ENCODE data around the gene RBBP8NL.

RBBP8NL gene

GRCh38 chr20:62417981-62418708, 9.2 kb downstream of the RBBP8NL start:
- Histone ChIP-seq H3K4me3 (ENCODE audit: low read length in 2 of 2) (no peak overlapping the region), H3K4me1 (ENCODE audit: control insufficient read depth, insufficient read depth, low read length) (no peaks in the 10 kb centered on the region), H3K27me3 (ENCODE audit: control insufficient read depth in 1 of 2, insufficient read depth in 2 of 2, low read length in 2 of 2) (no peaks in the 10 kb centered on the region), H3K27ac (ENCODE audit: low read length) (no peak overlapping the region), H3K9me3 (ENCODE audit: control insufficient read depth in 2 of 2, low read length in 2 of 2) (no peaks in the 10 kb centered on the region), H3K9ac (ENCODE audit: low read length in 2 of 2) (no peak overlapping the region), H3K36me3 (ENCODE audit: control insufficient read depth in 2 of 2, insufficient read depth in 2 of 2, low read length in 2 of 2) (no peaks in the 10 kb centered on the region)

- H3K9me3 ChIP-seq (ENCODE audit: control insufficient read depth in 2 of 2, low read length in 2 of 2) = no peaks in the 10 kb centered on the region
- H3K4me1 ChIP-seq (ENCODE audit: control insufficient read depth, insufficient read depth, low read length) = no peaks in the 10 kb centered on the region
- no peak overlapping the region for H3K4me3 ChIP-seq (ENCODE audit: low read length in 2 of 2)
- no peak overlapping the region for H3K27ac ChIP-seq (ENCODE audit: low read length)
- no peaks in the 10 kb centered on the region for H3K27me3 ChIP-seq (ENCODE audit: control insufficient read depth in 1 of 2, insufficient read depth in 2 of 2, low read length in 2 of 2)
- no peak overlapping the region for H3K9ac ChIP-seq (ENCODE audit: low read length in 2 of 2)
- no peaks in the 10 kb centered on the region for H3K36me3 ChIP-seq (ENCODE audit: control insufficient read depth in 2 of 2, insufficient read depth in 2 of 2, low read length in 2 of 2)
Measured at GRCh38 chr20:62416651-62417637, 10.4 kb downstream of the RBBP8NL start.

- no peaks in the 10 kb centered on the region for H3K9me3 ChIP-seq (ENCODE audit: control insufficient read depth in 2 of 2, low read length in 2 of 2)
- no peaks in the 10 kb centered on the region for H3K27me3 ChIP-seq (ENCODE audit: control insufficient read depth in 1 of 2, insufficient read depth in 2 of 2, low read length in 2 of 2)
- H3K27ac ChIP-seq (ENCODE audit: low read length) = no peak overlapping the region
- H3K9ac ChIP-seq (ENCODE audit: low read length in 2 of 2) = no peak overlapping the region
- H3K36me3 ChIP-seq (ENCODE audit: control insufficient read depth in 2 of 2, insufficient read depth in 2 of 2, low read length in 2 of 2) = no peaks in the 10 kb centered on the region
- H3K4me1 ChIP-seq (ENCODE audit: control insufficient read depth, insufficient read depth, low read length) = peaks cover 2% of the 10 kb centered on the region
- H3K4me3 ChIP-seq (ENCODE audit: low read length in 2 of 2) = no peak overlapping the region
Measured at GRCh38 chr20:62415354-62416111, 11.8 kb downstream of the RBBP8NL start.

- Histone ChIP-seq H3K27me3 (ENCODE audit: control insufficient read depth in 1 of 2, insufficient read depth in 2 of 2, low read length in 2 of 2) (no peaks in the 10 kb centered on the region), H3K36me3 (ENCODE audit: control insufficient read depth in 2 of 2, insufficient read depth in 2 of 2, low read length in 2 of 2) (no peaks in the 10 kb centered on the region), H3K4me3 (ENCODE audit: low read length in 2 of 2) (no peak overlapping the region), H3K4me1 (ENCODE audit: control insufficient read depth, insufficient read depth, low read length) (peaks cover 12% of the 10 kb centered on the region), H3K9ac (ENCODE audit: low read length in 2 of 2) (no peak overlapping the region), H3K9me3 (ENCODE audit: control insufficient read depth in 2 of 2, low read length in 2 of 2) (no peaks in the 10 kb centered on the region), H3K27ac (ENCODE audit: low read length) (no peak overlapping the region)
Measured at GRCh38 chr20:62413896-62414481, 13.3 kb downstream of the RBBP8NL start.

- no peaks in the 10 kb centered on the region for H3K9me3 ChIP-seq (ENCODE audit: control insufficient read depth in 2 of 2, low read length in 2 of 2)
- H3K4me1 ChIP-seq (ENCODE audit: control insufficient read depth, insufficient read depth, low read length) = peaks cover 12% of the 10 kb centered on the region
- H3K9ac ChIP-seq (ENCODE audit: low read length in 2 of 2) = no peak overlapping the region
- H3K27ac ChIP-seq (ENCODE audit: low read length) = no peak overlapping the region
- H3K36me3 ChIP-seq (ENCODE audit: control insufficient read depth in 2 of 2, insufficient read depth in 2 of 2, low read length in 2 of 2) = no peaks in the 10 kb centered on the region
- H3K27me3 ChIP-seq (ENCODE audit: control insufficient read depth in 1 of 2, insufficient read depth in 2 of 2, low read length in 2 of 2) = no peaks in the 10 kb centered on the region
- no peak overlapping the region for H3K4me3 ChIP-seq (ENCODE audit: low read length in 2 of 2)
Measured at GRCh38 chr20:62413025-62413570, 14.2 kb downstream of the RBBP8NL start.

- no peak overlapping the region for H3K4me3 ChIP-seq (ENCODE audit: low read length in 2 of 2)
- no peaks in the 10 kb centered on the region for H3K9me3 ChIP-seq (ENCODE audit: control insufficient read depth in 2 of 2, low read length in 2 of 2)
- H3K36me3 ChIP-seq (ENCODE audit: control insufficient read depth in 2 of 2, insufficient read depth in 2 of 2, low read length in 2 of 2) = no peaks in the 10 kb centered on the region
- H3K4me1 ChIP-seq (ENCODE audit: control insufficient read depth, insufficient read depth, low read length) = peaks cover 16% of the 10 kb centered on the region
- H3K27me3 ChIP-seq (ENCODE audit: control insufficient read depth in 1 of 2, insufficient read depth in 2 of 2, low read length in 2 of 2) = no peaks in the 10 kb centered on the region
- H3K27ac ChIP-seq (ENCODE audit: low read length) = no peak overlapping the region
- H3K9ac ChIP-seq (ENCODE audit: low read length in 2 of 2) = no peak overlapping the region
Measured at GRCh38 chr20:62412194-62413024, 14.9 kb downstream of the RBBP8NL start.

- Histone ChIP-seq H3K9me3 (ENCODE audit: control insufficient read depth in 2 of 2, low read length in 2 of 2) (no peaks in the 10 kb centered on the region), H3K9ac (ENCODE audit: low read length in 2 of 2) (no peak overlapping the region), H3K27ac (ENCODE audit: low read length) (no peak overlapping the region), H3K4me3 (ENCODE audit: low read length in 2 of 2) (no peak overlapping the region), H3K4me1 (ENCODE audit: control insufficient read depth, insufficient read depth, low read length) (peaks cover 19% of the 10 kb centered on the region), H3K27me3 (ENCODE audit: control insufficient read depth in 1 of 2, insufficient read depth in 2 of 2, low read length in 2 of 2) (no peaks in the 10 kb centered on the region), H3K36me3 (ENCODE audit: control insufficient read depth in 2 of 2, insufficient read depth in 2 of 2, low read length in 2 of 2) (no peaks in the 10 kb centered on the region)
Measured at GRCh38 chr20:62411479-62412193, 15.7 kb downstream of the RBBP8NL start.

- no peak overlapping the region for H3K27ac ChIP-seq (ENCODE audit: low read length)
- H3K9me3 ChIP-seq (ENCODE audit: control insufficient read depth in 2 of 2, low read length in 2 of 2) = no peaks in the 10 kb centered on the region
- no peaks in the 10 kb centered on the region for H3K36me3 ChIP-seq (ENCODE audit: control insufficient read depth in 2 of 2, insufficient read depth in 2 of 2, low read length in 2 of 2)
- H3K9ac ChIP-seq (ENCODE audit: low read length in 2 of 2) = no peak overlapping the region
- H3K4me1 ChIP-seq (ENCODE audit: control insufficient read depth, insufficient read depth, low read length) = peaks cover 26% of the 10 kb centered on the region
- no peak overlapping the region for H3K4me3 ChIP-seq (ENCODE audit: low read length in 2 of 2)
- no peaks in the 10 kb centered on the region for H3K27me3 ChIP-seq (ENCODE audit: control insufficient read depth in 1 of 2, insufficient read depth in 2 of 2, low read length in 2 of 2)
Measured at GRCh38 chr20:62410746-62411478, 16.4 kb downstream of the RBBP8NL start.

Measured in stomach smooth muscle (tissue), 2 donors.